GM15510 (cell line): Measurements from ENCODE around the gene CTCF.

Source experiments
- POLR2A ChIP-seq: IDR thresholded peaks from 3 replicates; pipeline ENCODE4 v1.6.1; 2011; ENCODE audit warnings: borderline replicate concordance; ENCODE audit not compliant: insufficient read length; ENCODE audit errors: extremely low read depth

The CTCF gene

DNA sequence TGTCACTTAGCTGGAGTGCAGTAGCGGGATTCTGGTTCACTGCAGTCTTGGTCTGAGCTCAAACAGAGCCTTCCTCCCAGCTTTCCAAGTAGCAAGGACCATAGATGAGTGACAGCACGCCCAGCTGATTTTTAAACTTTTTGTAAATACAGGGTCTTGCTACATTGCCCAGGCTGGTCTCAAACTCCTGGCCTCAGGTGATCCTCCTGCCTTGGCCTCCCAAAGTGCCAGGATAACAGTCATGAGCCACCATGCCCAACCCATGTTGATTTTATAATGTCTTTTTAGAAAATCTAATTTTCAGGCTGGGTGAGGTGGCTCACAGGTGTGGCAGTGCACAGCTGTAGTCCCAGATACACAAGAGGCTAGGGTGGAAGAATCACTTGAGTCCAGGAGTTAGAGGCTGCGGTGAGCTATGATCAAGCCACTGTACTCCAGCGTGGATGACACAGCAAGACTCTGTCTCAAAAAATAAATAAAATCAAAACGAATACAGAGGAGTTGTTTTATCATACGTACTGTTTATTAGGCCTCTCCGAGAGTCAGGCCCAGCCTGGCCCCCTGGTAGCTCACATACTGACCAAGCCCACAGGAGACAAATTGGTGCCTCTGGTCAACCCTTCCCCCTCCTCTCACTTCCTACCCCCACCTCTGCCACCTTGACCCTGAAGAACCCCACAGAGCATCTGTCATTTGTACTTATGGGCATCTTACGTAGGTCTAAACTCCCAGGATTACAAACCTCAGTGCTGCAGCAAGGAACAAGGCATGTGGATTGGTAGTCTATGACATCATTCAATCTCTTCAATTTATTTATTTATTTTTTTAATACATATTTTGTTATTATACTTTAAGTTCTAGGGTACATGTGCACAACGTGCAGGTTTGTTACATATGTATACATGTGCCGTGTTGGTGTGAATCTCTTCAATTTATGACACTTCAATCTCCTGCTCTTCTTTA lies 117.9 kb downstream of the CTCF start:
- TF ChIP-seq POLR2A, result no peak

DNA sequence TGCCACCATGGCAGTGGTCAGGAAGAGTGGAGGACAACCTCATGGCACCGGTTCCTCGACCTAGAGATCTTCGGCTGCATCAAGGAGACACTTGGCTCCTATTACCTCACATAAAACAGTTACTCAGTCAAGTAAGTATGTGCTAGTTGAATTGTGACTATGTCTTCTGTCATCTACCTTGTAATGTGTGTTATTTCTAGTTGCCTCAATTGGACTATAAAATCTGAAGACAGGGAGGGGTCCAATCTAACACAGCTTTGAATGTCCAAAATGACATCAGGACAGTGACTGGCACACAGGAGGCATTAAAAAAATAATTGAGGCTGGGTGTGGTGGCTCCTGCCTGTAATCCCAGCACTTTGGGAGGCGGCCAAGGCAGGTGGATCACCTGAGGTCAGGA lies 121.4 kb downstream of the CTCF start:
- TF ChIP-seq POLR2A, result no peak

DNA sequence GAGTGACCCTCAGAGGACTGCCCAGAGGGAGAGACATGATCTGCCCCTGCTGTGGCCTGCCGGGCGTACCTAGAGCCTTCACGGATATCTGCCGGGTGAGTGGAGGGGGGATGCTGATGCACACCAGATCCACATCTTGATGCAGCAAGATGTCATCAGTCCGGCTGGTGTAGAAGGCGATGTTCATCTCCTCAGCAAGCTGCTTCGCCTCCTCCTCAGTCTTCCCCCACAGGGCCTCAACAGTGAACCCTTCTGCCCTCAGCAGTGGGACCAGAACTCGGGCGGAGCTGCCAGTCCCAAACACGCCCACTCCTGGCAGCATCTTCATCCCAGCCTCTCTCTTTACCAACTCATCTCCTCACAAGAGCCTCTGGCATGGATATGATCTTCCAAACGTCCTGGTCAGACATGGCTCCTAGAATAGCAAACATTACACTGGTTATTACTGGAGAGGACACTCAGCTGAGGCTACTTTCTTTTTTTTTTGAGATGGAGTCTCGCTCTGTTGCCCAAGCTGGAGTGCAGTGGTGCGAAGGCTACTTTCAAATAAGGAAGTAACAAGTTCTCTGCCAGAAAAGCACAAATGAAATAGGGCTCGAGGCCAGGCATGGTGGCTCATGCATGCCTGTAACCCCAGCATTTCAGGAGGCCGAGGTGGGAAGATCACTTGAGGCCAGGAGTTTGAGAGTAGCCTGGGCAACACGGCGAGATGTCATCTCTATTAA lies 123.2 kb downstream of the CTCF start:
- no peak for TF ChIP-seq POLR2A
